Measurements from ENCODE around the gene CDK5R2.

CDK5R2 gene

GRCh38 chr2:218979846-218980734 is 20.6 kb downstream of the CDK5R2 start:
- peak; percentile 30 for FAIRE-seq
- DNase-seq (ENCODE audit: insufficient read length, low spot score): peak; percentile 93
- TF ChIP-seq POLR2A (IDR thresholded peaks at IDR 0.05; ENCODE audit: low read depth, low read length): no peak

DNA sequence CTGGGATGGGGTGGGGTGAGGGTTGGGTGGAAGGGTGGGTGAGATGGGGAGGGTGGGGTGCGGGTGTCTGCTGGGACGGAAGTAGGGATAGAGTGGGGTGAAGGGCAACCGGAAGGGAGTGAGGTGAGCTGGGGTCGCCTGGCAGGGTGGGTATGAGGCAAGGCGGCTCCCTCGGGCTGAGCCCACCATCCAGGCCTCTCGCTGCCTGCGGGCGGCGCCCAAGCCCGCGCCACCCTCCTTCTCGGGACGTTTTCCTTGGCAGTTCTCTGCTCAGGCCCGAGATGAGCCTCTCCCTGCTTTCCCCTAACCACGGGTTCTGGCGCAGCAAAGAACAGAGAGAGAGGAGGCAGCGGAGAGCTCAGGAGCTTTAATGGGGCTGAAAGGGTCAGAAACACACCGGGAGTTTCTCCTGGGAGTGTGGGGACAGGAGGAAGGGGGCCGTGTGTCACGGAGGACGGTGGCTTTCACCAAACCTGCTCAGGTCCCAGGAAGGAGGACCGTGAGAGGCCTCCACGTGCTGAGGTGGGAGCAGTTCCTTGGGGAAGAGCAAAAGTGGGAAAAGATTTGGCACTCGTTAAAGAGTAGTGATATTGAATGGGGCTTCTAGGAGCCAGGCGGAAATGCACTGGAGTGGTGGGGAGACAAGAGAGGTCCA is 21.4 kb downstream of the CDK5R2 start:
- FAIRE-seq: no peak
- DNase-seq (ENCODE audit: insufficient read length, low spot score): no peak
- no peak for TF ChIP-seq POLR2A (IDR thresholded peaks at IDR 0.05; ENCODE audit: low read depth, low read length)

- FAIRE-seq: no peak
- no peak for DNase-seq (ENCODE audit: insufficient read length, low spot score)
- TF ChIP-seq POLR2A (IDR thresholded peaks at IDR 0.05; ENCODE audit: low read depth, low read length): no peak
Observed at GRCh38 chr2:218981390-218981880, 22.0 kb downstream of the CDK5R2 start.

DNA sequence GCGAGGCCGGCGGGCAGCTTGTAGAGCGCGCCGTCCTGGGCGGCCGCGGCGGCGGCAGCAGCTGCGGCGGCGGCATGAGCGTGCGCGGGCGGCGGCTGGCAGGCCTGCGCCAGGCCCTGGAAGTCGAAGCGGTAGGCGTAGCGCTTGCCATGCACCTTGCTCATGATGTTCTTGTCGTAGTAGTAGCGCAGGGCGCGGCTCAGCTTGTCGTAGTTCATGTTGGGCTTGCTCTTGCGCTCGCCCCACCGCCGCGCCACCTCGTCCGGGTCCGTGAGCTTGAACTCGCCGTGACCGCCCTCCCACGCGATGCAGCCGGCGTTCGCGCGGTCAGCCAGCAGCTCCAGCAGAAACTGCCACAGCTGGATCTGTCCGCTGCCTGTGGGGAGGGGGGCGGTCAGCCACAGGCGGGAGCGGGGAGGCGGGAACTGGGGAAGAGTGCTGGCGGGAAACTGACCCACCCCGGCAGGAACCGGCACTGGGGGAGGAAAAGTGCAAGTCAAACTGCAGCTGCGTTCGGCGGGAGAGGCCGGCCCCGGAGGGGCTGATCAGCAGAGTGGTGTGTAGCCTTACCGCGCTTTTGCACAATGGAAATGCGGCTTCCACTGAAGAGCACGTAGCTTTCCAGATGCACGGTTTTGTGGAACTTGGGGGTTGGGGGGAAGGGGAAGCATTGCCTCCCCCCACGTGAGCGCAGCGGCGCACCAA is 22.6 kb downstream of the CDK5R2 start:
- TF ChIP-seq POLR2A (IDR thresholded peaks at IDR 0.05; ENCODE audit: low read depth, low read length): no peak
- DNase-seq (ENCODE audit: insufficient read length, low spot score): no peak

DNA sequence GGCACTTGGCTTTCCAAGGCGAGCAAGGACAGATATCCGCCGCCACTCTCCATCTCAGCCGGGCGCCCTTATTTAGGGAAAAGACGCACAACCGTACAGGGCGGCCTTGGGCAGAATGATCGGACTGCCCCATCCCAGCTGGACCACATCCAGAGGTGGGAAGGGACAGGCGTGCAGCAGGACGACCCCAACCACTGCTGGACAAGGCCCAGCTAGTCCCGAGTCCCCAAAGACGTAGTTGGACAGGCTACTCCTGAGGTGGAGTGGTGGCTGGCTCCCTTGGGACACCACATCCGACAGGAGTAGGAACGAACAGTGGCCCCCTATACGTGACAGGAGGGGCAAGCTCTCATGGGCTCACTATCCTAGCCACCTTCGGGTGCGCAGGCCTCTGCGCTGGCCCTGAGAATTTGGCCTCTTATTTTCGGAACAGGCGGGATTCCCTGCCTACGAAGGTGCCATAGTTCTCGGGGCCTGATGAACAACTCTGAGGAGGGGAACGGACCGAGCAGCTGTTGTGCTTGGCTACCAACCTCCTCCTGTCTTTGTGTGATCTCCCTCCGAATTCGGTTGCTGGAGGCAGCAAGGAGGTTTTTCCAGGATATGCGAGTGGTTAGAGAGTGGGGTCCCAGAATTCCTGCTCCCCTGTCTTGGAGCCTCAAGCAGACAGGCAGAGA is 23.3 kb downstream of the CDK5R2 start:
- DNase-seq (ENCODE audit: insufficient read length, low spot score) (no peak), FAIRE-seq (no peak)
- no peak for TF ChIP-seq POLR2A (IDR thresholded peaks at IDR 0.05; ENCODE audit: low read depth, low read length)

More for the DNA sequence above, 22.6 kb downstream of the CDK5R2 start:
- FAIRE-seq: no peak

DNA sequence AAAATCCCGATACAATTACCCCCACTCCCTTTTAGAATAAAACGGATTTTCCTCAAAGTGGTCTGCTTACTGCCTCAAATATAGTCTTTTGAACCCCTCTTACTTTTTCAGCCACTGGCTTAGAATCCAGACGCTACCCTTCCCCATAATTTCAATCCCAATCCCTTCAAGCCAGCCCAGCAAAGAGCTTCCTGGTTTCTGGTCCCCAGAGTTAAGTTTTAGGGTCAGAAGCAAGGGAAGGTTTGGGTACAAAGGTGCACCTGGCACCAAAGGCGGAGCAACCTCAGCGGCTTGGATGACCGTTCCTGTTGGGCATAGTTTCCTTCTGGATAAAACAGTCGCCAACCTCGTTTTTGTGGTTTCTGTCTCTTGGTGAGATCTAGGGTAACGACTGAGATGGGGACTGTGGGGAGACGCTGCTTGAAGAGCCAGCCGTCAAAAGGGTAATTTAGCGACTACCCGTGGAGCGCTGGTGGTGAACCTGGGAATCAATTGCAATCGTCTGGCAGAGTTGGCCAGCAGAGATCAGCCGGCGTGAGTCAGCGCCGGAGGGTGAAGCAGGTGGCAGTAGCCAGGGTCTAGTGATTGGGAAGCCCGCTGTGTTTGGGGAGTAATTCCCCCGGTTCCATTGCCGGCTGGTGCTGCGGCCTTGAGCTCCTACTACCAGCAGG is 23.9 kb downstream of the CDK5R2 start:
- FAIRE-seq (no peak), DNase-seq (ENCODE audit: insufficient read length, low spot score) (no peak)
- TF ChIP-seq POLR2A (IDR thresholded peaks at IDR 0.05; ENCODE audit: low read depth, low read length): no peak

DNA sequence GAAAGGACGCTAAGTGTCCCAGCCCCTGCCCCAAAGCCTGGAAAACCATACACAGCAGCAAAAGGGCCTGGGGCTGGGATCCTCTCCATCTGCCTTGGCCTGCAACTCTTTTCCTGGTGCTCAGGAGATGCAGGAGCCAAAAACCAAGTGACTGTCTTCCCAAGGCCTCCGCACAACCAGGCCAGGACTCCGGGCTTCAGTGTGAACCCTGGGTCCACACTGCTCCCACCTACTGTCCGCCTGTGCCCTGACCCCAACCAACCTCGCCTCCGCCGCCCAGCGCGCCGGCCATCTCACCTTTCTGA is 24.4 kb downstream of the CDK5R2 start:
- DNase-seq (ENCODE audit: insufficient read length, low spot score): no peak
- TF ChIP-seq POLR2A (IDR thresholded peaks at IDR 0.05; ENCODE audit: low read depth, low read length): no peak
- no peak for FAIRE-seq

- no peak for DNase-seq (ENCODE audit: insufficient read length, low spot score)
- FAIRE-seq: no peak
- no peak for TF ChIP-seq POLR2A (IDR thresholded peaks at IDR 0.05; ENCODE audit: low read depth, low read length)
Observed at GRCh38 chr2:218984239-218985020, 25.0 kb downstream of the CDK5R2 start.

GRCh38 chr2:218985021-218985324 is 25.5 kb downstream of the CDK5R2 start, which contains the start of gene FEV:
TSS of gene FEV (minus strand) at chr2:218985184. CDS start at chr2:218985075, 109 bp downstream.
- DNase-seq (ENCODE audit: insufficient read length, low spot score) (no peak), FAIRE-seq (no peak)
- no peak for TF ChIP-seq POLR2A (IDR thresholded peaks at IDR 0.05; ENCODE audit: low read depth, low read length)

GRCh38 chr2:218985325-218986091 is 26.0 kb downstream of the CDK5R2 start:
- DNase-seq (ENCODE audit: insufficient read length, low spot score): no peak
- no peak for FAIRE-seq
- TF ChIP-seq POLR2A (IDR thresholded peaks at IDR 0.05; ENCODE audit: low read depth, low read length): no peak

- FAIRE-seq: no peak
- DNase-seq (ENCODE audit: insufficient read length, low spot score): no peak
- TF ChIP-seq POLR2A (IDR thresholded peaks at IDR 0.05; ENCODE audit: low read depth, low read length): no peak
Observed at GRCh38 chr2:218986148-218986761, 26.8 kb downstream of the CDK5R2 start.

GRCh38 chr2:218988164-218988563 is 28.7 kb downstream of the CDK5R2 start:
- no peak for TF ChIP-seq POLR2A (IDR thresholded peaks at IDR 0.05; ENCODE audit: low read depth, low read length)
- FAIRE-seq: no peak

More at GRCh38 chr2:218988164-218988563, 28.7 kb downstream of the CDK5R2 start:
- no peak for DNase-seq (ENCODE audit: insufficient read length, low spot score)

Data from H54 (cell line).